DMS153 treated with DMSO at 0.1 percent for 48 hours (cell line): Measurements from ENCODE around the gene RYR1.
"Not testable (repeated sequence)": the region's sequence is repeated elsewhere in the genome, so short reads cannot be mapped to it uniquely, and the experiment has no call there.

Experiments used
- DNase-seq: peaks from one replicate; lab custom pipeline; 2025; ENCODE audit not compliant: unreplicated experiment; lab: John Stamatoyannopoulos, UW

RYR1 gene

DNA sequence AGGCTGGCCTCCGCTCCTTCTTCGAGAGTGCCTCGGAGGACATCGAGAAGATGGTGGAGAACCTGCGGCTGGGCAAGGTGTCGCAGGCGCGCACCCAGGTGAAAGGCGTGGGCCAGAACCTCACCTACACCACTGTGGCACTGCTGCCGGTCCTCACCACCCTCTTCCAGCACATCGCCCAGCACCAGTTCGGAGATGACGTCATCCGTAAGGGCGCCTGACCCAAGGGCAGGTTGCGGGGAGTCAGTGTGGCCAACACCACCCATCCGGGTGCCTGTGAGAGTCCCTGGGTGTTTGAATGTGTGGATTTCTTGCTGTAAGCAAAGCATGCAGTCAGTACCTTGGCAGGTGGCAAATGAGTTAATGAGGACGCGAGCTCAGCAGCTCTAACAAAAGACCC, 78.8 kb downstream of the RYR1 start:
- DNase-seq = no peak

DNA sequence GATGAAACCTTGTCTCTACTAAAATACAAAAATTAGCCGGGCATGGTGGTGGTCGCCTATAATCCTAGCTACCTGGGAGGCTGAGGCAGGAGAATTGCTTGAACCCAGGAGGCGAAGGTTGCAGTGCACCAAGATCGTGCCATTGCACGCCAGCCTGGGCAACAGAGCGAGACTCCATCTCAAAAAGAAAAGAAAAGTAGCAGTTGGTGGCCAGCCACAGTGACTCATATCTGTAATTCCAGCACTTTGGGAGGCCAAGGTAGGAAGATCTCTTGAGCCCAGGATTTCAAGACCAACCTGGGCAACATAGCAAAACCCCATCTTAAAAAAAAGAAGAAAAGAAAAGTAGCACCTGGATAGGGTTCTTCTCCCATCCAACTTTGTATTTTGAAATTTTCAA, 79.7 kb downstream of the RYR1 start:
- DNase-seq = not testable (repeated sequence)

DNA sequence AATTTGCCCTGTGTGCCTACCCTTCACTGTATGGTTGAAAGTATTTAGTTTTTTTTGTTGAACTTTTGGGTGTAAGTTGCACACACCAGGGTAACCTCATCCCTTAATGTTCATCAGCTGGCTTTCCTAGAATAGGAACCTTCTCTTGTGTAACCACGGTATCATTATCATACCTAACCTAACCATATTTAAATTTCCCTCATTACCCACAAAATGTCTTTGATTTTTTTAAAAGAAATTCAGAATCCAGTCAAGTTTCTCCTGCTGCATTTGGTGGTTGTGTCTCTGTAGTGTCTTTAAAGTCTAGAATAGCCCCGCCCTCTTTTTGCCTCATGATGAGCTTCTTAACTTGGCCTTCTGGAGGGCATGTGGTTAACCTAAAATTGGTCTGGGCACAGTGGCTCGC, 80.3 kb downstream of the RYR1 start:
- DNase-seq = no peak

DNA sequence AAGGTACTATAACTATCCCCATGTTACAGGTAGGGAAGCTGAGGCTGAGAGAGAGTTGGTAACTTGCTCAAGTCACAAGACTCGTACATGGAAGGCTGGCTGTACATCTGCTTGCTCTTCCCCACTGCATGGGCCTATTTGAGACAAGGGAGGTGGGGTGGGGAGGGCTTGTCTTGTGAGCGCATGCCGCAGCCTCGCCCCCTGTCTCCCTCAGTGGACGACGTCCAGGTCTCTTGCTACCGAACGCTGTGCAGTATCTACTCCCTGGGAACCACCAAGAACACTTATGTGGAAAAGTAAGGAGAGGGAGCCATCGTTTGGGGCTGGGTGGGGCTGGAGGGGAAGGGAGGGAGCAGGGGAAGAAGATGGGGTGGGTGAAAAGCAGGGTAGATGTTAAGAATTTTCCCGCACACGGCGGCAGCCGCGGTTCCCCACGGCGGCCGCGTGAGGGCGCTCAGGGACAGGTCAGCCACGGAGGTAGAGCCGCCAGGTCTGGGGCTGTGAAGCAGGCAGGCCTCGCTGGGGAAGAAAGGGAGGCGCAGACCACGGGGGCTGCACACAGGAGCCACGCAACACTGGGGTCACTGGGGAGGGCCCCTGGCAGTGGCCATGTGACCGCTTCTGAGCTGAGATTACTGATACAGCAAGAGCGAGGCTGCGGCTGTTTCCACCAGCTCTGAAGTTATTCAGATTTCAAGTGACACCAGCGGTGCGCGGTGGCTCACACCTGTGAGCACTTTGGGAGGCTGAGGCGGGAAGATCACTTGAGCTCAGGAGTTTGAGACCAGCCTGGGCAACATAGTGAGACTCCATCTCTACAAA, 81.5 kb downstream of the RYR1 start:
- DNase-seq = no peak

DNA sequence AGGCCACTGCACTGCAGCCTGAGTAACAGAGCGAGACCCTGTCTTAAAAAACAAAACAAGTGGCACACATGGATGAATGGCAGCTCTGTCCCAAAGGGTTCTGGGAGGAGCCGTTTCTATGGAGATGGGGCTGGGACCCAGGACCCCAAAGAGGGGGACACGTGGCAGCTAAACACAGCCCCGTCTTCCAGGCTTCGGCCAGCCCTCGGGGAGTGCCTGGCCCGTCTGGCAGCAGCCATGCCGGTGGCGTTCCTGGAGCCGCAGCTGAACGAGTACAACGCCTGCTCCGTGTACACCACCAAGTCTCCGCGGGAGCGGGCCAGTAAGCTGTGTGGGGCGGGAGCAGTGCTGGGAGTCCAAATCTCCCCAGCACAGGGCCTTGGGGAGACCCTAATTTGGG, 82.4 kb downstream of the RYR1 start:
- no peak for DNase-seq

DNA sequence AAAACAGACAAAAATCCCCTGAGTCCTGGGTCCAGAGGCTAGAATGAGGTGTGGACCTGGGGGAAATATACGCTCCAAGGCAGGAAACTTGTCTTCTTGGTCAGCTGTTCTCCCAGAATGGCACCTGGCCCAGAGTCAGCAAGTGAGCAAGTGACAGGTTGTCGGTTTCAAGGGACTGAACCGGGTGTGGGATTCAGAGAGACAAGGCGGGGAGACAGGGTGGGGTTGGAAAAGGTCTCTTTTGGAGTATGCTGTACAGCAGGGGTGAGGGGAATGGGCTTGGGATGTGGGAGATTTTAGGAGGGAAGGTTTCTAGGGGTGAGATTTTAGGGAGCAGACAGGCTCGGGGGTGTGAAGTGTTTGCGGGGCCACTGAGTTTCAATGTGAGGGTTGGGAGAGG, 83.3 kb downstream of the RYR1 start:
- DNase-seq = no peak

DNA sequence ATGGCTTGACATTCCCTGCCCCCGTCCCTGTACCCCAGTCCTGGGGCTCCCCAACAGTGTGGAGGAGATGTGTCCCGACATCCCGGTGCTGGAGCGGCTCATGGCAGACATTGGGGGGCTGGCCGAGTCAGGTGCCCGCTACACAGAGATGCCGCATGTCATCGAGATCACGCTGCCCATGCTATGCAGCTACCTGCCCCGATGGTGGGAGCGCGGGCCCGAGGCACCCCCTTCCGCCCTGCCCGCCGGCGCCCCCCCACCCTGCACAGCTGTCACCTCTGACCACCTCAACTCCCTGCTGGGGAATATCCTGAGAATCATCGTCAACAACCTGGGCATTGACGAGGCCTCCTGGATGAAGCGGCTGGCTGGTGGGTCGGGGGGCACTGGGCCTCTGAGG, 83.8 kb downstream of the RYR1 start:
- no peak for DNase-seq

DNA sequence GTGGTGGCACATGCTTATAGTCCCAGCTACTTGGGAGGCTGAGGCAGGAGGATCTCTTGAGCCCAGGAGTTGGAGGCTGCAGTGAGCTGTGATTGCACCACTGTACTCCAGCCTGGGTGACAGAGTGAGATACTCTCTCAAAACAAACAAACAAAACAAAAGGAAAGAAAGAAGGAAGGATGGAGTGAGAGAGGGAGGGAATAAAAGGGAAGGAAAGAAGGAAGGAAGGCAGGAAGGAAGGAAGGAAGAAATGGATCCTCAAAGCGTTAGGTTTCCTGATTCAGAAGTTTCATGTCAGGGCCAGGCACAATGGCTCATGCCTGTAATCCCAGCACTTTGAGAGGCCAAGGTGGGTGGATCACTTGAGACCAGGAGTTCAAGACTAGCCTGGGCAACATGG, 84.5 kb downstream of the RYR1 start:
- not testable (repeated sequence) for DNase-seq

DNA sequence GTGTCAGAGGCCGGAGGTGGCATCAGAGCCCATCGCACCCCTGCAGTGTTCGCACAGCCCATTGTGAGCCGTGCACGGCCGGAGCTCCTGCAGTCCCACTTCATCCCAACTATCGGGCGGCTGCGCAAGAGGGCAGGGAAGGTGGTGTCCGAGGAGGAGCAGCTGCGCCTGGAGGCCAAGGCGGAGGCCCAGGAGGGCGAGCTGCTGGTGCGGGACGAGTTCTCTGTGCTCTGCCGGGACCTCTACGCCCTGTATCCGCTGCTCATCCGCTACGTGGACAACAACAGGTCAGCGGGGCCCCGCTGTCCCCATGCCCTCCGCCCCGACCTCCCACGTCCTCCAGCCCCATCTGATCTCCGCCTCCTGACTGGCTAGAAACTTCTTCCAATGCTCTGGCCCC, 85.7 kb downstream of the RYR1 start:
- no peak for DNase-seq

DNA sequence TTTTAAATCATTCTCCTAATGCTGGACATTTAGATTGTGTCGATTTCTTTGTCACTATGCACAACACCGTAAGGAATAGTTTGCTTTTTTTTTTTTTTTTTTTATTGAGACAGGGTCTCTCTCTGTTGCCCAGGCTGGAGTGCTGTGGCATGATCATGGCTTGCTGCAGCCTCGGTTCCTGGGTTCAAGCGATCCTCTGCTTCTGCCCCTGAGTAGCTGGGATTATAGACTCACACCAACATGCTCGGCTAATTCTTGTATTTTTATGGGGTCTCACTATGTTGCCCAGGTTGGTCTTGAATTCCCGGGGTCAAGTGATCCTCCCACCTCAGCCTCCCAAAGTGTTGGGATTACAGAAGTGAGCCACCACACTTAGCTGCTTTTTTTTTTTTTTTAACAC, 86.5 kb downstream of the RYR1 start:
- DNase-seq = no peak

DNA sequence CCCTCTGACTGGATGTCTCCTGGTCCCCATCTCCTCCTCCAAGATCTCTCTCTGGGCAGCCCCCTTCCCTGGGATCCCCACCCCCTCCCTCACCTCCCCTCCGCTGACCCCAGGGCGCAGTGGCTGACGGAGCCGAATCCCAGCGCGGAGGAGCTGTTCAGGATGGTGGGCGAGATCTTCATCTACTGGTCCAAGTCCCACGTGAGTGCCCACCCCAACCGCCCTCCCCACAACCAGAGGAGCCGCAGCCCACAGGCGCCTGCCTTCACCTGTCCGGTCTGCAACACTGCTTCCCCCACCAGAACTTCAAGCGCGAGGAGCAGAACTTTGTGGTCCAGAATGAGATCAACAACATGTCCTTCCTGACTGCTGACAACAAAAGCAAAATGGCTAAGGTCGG, 89.4 kb downstream of the RYR1 start:
- no peak for DNase-seq

DNA sequence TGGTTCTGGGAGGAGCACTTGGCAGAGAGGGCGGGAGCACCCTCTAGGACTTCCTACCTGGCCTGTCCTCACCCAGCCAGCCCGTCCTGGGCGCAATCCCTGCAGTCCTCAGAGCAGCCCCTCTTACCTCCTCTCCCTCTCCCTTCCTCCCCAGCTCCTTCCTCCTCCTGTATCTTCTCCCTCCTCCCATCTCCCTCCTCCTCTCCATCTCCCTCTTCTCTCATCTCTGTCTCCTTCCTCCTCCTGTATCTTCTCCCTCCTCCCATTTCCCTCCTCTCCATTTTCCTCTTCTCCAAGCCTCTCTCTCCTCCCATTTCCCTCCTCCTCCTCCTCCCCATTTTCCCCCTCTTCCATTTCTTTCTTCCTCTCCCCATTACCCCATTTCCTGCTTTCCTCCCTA, 89.8 kb downstream of the RYR1 start:
- DNase-seq = no peak

DNA sequence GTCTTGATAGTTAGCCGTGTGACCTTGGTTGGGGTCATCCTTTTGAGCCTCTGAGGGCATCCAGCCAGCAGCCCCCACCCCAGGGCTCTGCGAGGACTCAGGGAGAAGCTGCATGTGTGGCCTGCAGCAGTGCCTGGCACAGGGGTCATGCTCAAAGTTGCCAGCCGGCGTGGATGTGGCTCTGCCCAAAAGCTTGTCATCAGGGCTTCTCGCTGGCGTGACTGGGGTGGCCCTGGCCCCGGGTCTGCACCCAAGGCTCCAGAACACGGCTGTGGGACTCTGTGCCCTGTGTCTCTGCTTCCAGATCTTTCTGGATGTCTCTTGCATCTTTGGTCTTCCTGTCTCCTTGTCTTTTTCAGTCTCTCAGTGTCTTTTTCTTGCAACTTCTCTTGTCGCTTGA, 90.9 kb downstream of the RYR1 start:
- DNase-seq = no peak

DNA sequence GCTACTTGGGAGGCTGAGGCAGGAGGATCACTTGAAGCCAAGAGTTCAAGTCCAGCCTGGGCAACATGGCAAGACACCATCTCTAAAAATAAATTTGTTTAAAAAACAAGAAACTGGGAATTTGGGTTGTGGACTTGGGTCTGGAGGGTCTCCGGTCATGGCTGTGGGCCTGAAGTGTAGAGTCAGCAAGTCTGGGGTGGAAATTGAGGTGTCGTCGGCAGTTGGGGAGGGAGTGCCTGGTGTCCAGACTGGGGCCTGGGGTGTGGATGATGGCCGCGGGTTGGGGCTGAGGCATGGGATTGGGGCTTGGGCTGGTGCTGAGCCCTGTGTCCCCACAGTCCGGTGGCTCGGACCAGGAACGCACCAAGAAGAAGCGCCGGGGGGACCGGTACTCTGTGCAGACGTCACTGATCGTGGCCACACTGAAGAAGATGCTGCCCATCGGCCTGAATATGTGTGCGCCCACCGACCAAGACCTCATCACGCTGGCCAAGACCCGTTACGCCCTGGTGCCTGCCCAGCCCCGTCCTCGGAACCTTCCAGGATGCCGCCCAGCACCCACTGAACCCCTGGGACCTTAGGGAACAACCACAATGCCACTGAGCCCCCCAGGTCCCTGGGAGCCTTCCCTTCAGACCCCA, 91.6 kb downstream of the RYR1 start:
- DNase-seq = no peak

DNA sequence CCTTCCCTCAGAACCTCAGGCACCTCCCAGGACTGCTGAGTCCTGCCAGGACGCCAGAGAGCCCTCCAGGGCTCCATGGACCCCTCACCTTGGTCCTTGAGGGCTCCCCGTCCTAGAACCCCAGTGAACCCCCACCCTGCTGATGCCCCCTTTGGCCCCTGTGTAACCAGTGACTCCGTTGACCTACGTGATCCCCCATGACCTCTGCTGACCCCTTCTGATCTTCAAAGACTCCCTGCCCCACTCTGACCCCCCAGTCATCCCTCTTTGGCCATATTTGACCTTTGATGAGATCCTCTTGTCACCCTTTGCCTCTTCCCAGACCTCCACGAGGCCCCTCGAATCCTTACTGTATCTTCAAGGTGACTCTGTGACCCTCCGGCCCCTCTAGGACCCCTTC, 92.9 kb downstream of the RYR1 start:
- DNase-seq = no peak

DNA sequence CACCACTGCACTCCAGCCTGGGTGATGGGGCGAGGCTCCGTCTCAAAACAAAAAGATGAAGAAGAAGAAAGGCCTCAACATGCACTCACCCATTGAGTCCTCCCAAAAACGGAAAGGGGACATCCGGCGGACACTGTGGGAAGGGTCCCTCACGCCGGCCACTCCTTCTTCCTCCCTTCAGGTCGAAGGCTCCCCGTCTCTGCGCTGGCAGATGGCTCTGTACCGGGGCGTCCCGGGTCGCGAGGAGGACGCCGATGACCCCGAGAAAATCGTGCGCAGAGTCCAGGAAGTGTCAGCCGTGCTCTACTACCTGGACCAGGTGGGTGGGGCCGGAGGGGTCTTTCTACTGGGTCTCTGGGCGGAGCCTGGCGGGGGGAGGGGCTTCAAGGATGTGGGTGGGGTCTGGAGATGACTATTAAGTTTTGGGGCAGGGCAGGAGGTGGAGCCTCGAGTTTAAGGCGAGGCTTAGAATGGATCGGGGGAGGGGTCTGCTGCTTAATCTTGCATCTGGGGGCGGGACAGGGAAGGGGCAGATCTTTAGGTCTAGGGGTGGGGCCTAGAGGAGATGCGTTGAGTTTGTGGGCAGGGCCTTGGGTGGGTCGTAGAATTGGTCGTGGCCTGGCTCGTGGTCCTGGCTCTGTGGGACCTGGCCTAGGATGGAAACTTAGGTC, 94.1 kb downstream of the RYR1 start:
- peak; percentile 9 for DNase-seq

DNA sequence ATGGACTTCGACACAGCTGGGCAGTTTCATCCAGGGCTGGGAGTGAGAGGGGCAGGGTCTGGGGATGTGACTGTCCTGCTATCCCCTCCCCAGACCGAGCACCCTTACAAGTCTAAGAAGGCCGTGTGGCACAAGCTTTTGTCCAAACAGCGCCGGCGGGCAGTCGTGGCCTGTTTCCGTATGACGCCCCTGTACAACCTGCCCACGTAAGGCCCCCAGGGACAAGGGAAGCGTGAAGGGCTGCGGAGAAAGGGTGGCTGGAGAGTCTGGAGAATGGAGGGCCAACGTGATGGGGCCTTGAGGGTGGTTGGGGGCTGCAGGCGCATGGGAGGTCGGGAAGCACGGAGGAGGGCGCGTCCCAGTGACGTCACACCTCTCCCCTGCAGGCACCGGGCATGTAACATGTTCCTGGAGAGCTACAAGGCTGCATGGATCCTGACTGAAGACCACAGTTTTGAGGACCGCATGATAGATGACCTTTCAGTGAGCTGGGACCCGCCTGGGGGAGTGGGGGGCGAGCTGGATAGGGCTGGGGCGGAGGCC, 94.8 kb downstream of the RYR1 start:
- DNase-seq = peak; percentile 78

DNA sequence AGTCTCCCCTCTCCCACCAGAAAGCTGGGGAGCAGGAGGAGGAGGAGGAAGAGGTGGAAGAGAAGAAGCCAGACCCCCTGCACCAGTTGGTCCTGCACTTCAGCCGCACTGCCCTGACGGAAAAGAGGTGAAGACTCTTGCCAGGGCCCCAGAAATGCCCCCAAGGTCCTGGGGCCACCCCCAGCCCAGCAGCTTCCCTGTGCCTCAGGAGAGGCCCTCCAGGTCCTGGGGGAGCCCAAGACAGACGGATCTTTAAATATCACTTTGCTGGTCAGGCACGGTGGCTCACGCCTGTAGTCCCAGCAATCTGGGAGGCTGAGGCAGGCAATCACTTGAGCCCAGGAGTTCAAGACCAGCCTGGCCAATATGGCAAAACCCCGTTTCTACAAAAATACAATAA, 95.4 kb downstream of the RYR1 start:
- DNase-seq = no peak

DNA sequence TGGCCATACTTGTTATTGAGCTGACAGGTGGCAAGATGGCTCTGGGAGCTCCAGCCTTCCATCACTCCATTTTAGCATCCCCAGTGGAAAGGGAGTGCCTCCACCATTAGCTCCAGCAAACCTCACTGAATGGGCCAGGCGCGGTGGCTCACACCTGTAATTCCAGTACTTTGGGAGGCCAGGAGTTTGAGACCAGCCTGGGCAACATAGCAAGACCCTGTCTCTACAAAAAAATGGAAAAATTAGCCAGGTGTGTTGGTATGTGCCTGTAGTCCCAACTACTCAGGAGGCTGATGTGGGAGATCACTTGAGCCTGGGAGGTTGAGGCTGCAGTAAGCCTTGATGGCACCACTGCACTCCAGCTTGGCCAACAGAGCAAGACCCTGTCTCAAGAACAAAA, 98.0 kb downstream of the RYR1 start:
- DNase-seq = no peak

DNA sequence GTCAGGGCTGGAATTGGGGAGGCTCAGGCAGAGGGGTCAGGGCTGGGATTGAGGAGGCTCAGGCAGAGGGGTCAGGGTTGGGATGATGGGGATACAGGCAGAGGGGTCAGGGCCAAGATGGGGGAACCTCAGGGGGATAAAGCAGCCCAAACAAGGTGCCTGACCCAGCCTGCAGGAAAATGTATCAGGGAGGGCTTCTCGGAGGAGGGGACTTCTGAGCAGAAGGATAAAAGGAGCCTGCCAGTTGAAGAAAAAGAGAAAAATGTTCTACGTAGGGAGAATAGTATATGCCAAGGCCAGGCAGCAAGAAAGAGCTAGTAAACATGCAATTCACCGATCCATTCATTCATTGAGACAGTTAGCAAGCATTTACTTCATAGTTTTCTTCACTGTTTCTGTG, 99.4 kb downstream of the RYR1 start:
- DNase-seq = no peak

DNA sequence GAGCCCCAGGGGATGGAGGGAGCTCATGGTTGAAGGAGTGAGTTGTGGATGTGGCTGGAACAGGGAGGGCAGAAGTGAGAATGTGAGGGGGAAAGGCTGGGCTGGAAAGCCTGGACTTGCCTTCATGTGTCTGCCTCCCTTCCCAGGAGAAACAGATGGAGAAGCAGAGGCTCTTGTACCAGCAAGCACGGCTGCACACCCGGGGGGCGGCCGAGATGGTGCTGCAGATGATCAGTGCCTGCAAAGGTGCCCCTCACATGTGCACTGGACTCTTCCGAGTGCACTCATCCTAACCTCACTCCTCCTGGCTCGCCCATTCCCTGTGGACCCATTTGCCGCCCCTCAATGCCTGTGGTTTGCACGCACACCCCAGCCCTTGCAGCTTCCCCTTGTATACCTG, 101.1 kb downstream of the RYR1 start:
- no peak for DNase-seq

DNA sequence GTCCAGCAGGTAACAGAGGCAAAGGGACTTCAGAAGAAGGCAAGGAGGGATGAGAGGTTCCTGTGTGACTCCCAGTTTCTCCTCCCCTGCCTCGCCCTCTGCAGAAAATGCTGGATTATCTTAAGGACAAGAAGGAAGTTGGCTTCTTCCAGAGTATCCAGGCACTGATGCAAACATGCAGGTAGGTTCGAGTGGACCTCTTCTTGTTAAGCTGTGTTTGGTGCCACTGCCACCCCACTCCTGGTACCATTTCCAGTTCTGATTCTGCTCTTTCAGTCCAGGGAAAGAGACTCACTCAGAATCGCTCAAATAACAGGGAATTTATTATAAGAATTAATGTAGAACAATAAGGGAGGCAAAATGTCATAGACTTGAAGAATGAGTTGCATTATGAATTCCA, 101.7 kb downstream of the RYR1 start:
- DNase-seq = no peak
